HG02798 (cell line): Measurements from ENCODE around the gene SRXN1.
"Not testable (repeated sequence)": the region's sequence is repeated elsewhere in the genome, so short reads cannot be mapped to it uniquely, and the experiment has no call there.

Experiments
- ATAC-seq: cut with Tn5 transposase; IDR thresholded peaks from one replicate; pipeline ENCODE4 v1.9.1; 2021; ENCODE audit warnings: mild to moderate bottlenecking; ENCODE audit not compliant: unreplicated experiment, poor library complexity

SRXN1 gene

DNA sequence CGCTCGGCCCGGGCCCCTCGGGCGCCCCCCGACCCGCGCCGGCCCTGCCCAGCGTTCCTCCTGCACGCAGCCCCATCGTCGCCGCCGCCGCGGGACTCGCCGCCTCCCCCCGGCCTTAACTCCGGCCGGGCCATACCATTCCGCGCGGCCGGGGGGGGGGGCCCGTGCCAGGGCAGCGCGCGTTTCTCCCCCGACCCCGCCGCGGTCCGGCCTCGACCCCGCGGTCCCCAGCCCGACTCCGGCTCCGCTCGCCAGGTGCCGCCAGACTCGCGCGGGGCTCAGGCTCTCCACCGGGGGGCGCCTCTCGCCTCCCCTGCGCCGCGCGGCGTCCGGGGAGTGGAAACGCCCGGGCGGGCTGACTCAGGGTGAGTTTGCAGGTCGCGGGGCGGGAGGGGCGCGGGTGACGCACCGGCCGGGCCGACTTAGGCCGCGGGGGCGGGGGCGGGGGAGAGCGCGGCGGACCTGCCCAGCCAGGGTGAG, at the start of gene SRXN1:
Gene SRXN1 (minus strand): TSS at position 91 of the 480 bp plus-strand sequence. CDS start 15 bp downstream, at position 76.
- peak; percentile 91 for ATAC-seq

DNA sequence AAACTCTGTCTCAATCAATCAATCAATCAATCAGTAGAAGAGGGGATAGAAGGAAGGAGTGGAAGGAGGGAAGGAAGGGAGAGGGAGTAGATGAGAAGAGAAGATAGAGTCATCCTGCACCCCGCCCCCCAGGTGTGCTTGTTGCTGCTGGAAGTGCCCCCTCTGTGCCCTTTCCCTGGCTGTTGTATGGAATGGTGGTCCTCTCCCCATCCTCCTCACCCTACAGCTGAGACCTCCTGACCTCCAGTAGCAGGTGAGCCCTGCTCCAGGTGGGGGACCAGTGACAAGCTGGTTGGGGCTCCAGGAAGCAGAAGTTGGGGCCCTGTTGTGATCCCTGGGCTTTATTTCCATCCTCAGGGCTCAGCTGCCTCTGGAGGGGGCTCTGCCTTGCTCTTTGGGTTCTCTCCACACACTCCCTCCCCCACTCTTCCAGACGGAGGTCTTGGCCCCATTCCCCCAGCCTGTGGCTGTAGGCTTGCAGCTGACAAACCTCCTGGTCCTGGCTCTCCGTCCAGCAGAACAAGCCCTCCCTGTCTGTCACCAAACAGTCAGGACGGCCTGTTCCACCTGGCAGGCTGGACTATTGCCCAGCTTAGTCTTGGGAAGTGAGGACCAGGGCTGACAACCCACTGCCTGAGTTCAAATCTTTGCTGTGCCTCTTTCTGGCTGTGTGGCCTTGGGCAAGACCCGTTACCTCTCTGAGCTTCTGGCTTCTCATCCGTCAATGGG, 48.6 kb upstream of the SRXN1 start:
- ATAC-seq, result no peak

DNA sequence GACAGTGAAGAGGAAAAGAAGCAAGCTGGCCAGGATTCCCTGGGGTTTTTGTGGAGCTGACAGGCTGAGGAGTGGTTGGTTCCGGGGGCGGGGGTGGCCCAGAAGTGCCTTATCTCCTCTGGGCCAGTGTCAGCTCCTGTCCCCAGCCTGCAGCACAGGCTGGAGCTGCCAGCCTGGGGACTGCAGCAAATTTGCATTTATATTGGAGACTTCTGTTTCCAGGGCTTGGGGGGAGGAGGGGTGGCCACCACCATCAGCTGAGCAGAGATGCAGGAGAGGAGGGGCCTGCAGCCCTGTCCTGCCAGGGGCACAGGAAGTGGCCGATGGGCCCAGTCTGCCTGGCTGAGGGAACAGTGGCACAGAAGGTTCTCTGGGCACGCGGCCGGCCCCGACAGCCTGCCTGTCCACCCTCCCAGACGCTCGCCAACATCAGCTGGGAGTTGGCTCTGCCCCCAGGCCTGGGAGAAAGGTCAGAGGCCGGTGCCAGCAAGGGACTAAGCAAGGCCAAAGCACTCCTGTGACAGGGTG, 46.9 kb upstream of the SRXN1 start:
- no peak for ATAC-seq

DNA sequence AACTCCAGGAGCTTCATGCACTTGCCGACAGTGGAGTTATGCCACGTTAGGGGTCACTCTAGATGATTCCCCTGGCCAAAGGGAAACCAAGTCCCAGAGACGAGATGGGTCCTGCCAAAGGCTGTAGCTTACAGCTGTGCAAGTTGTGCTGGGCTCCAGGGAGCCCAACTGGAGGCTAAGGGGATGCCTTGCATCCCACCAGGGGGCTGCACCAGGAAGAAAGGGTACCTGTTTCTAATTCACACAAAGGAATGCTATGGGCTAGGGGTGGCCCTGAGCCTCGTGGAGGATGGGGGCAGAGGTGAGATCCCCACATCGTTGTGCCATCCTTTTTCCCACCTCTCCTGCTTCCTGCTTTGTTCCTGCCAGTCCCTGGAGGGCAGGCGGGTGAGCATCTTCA, 46.3 kb upstream of the SRXN1 start:
- no peak for ATAC-seq

DNA sequence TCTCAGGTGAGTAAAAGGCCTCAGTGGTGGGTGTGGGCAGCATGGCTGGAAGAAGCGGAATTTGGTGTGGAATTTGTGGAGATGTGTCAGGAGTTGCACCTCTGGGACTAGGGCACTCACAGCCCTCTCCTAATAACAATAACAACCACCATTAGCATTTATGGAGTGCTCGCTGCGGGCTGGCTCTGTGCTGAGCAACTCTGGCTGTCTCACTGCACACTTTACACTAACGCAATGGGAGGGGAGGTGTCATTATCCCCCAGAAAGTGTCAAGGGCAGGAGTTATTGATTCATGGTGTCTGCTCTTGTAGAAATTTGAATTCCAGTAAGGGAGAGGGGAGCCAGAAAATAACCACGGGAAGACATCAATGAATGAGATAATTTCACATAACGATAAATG, 45.3 kb upstream of the SRXN1 start:
- ATAC-seq, result no peak

DNA sequence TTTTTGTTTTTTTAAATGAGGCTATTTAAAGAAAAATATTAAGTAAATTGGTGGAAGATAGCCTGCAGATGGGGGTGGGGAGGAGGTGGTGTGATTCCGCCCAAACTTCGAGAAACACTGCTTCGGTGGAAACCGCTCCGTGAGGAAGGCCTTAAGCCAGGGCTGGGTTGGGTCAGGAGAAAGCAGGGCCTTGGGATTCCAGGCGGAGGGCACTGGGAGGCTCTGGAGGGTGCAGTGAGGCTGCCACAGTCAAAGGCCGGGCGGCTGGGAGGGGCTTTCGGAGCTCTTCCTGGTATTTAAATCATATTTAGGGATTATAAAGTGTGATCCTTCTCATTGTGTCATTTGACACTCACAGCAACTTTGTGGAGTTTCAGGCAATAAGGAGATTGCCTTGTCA, 44.8 kb upstream of the SRXN1 start:
- ATAC-seq, result no peak

- ATAC-seq, result no peak
Measured at GRCh38 chr20:695165-695866, 42.3 kb upstream of the SRXN1 start.

DNA sequence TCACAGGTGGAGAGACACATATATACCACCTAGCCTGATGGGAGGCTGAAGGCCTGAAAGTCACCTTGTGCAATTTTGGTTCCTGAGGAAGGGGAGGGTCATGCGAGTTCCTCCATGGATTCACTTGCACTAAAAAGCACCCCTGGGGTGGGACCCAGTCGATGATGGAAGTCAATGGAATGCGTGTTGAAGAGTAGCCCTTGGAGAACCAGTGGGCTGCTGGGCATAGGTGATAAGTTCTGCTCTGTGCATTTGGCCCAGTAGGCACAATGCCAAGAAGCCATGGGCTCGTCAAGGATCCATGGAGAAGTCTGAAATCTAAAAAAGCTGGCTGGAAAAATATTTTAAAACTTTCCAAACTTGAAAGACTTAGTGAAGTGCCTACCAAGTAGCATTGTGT, 41.5 kb upstream of the SRXN1 start:
- no peak for ATAC-seq

GRCh38 chr20:693786-694185, 40.8 kb upstream of the SRXN1 start:
- ATAC-seq, result not testable (repeated sequence)

DNA sequence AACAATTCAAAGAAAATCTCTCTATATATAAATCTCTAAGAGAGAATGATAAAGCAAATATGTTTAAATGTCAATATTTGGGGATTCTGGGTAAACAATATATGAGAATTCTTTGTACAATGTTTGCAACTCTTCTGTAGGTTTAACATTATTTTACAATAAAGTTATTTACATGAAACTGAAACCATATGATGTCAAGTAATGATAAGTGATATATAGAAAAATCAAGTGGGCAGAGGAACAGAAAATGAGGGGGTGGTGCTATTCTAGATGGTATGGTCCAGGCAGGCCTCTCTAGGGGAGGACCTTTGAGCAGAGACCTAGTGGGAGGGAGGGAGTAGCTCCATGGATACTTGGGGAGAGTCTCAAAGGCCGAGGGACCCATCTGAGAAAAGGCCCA, 39.0 kb upstream of the SRXN1 start:
- no peak for ATAC-seq

DNA sequence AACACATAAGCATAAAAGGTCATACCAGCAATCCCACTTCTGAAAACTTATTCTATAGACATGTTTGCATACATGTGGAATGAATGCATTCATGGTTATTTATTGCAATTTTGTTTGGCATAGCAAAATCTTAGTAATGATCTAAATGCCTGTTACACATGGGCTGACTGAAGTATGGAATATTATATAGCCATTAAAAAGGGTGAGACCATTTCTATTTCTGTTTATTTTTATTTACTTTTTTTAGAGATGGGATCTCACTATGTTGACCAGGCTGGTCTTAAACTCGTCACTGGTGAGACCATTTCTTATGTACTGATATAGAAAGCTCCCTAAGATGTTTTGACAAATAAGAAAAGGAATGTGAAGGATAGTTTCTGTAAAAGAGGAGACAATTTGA, 36.9 kb upstream of the SRXN1 start:
- ATAC-seq, result no peak

GRCh38 chr20:689348-689747, 36.3 kb upstream of the SRXN1 start:
- no peak for ATAC-seq

- no peak for ATAC-seq
Measured at GRCh38 chr20:688809-689212, 35.8 kb upstream of the SRXN1 start.

DNA sequence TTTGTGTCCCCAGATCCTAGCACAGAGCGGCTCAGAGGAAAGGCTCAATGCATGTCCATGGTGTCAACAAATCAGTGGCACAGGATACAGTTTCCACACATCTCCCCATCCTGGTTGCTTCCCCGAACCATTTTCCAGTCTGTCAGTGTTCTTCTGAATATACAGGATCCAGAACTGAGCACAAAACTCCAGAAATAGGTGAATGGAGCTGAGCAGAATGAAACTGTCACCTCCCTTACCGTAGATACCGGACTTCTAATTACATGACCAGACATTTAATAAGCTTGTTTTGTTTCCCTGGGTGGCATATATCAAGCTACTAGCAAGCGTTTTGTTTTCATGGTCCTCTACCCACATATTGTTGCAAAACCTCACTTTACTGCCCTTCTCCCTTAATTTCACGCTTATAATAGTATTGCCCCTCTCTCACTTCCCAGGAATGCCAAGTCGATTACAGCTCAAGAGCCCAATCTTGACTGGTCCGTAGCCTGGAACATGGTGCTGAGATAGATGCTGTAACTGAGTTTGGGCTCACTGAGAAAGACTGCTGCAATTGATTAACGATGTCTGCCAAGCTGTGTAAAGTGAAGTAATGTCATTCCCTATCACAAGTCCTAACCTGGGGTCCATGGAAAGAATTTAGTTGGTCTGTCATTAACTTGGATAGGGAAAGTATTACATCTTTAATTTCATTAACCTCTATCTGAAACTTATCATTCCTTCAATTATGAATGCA, 34.6 kb upstream of the SRXN1 start:
- no peak for ATAC-seq

GRCh38 chr20:684676-685319, 31.8 kb upstream of the SRXN1 start:
- no peak for ATAC-seq

GRCh38 chr20:682123-682522, 29.1 kb upstream of the SRXN1 start:
- no peak for ATAC-seq

- no peak for ATAC-seq
Measured at GRCh38 chr20:680638-681187, 27.7 kb upstream of the SRXN1 start.

- ATAC-seq, result no peak
Measured at GRCh38 chr20:677957-678356, 25.0 kb upstream of the SRXN1 start.

DNA sequence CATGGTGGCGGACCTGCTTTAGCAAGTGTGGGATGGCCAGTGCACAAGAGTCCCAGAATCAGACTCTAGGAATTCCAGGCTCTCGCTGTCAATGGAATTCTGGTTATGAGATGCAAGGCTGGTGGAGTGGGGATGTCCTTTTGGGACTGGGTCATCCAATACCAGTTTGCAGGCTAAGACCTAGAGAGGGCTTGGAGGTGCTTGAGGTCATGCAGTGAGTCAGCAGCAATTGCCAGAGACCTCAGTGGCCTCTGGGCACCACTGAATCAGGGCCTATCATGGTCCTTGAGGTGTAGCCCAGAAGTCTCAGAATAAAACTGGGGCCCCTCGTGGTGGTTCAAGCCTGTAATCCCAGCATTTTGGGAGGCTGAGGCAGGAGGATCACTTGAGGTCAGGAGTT, 24.0 kb upstream of the SRXN1 start:
- no peak for ATAC-seq

DNA sequence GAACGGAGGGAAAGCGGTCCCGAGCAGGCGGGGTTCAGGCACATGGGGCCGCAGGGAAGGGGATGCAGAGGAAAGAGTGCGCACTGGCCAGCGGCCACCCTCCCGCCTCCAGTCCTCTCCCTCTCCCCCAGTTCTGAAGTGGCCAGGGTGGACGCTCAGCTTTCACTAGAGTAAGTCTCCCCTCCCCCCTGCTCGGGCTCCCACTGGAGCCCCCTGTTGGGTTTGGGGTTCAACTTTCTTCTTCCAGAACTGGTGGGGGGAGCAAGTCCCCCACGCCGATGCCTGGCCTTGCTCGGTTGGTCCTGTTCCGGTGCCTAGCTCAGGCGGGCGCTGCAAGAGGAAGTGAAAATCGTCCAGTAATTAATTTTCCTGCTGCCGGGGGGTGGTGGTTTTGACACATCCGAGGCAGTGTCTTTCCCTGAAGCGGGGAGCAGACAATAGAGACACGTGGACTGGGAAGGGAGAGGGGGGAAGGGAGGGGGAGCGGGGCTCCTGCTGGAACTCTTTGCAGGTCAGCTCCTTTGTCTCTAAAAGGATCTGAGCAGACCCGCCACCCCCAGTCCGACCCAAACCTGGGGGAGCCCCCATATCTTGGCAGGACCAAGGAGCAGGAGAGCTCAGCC, 23.4 kb upstream of the SRXN1 start:
- ATAC-seq, result no peak
